Measurements from ENCODE around the gene PRMT6.

PRMT6 gene

GRCh38 chr1:107095647-107096046 lies 39.2 kb downstream of the PRMT6 start:
- TF ChIP-seq CTCF (IDR thresholded peaks at IDR 0.05; ENCODE audit: control extremely low read depth, extremely low read depth, low read depth, missing control alignments) = no peak
- CTCF ChIA-PET = interaction anchor here (1.0 kb wide), 1 partner anchor 47 kb away, joined by 3 read pairs; no protein-coding TSS in a partner anchor
- POLR2A ChIA-PET = no interaction called here
- no peak for DNase-seq (ENCODE audit: extremely low spot score)

- DNase-seq (ENCODE audit: extremely low spot score) = no peak
- CTCF ChIA-PET = no interaction called here
- POLR2A ChIA-PET = no interaction called here
- TF ChIP-seq CTCF (IDR thresholded peaks at IDR 0.05; ENCODE audit: control extremely low read depth, extremely low read depth, low read depth, missing control alignments) = no peak
These were observed 40.2 kb downstream of the PRMT6 start for GRCh38 chr1:107096690-107097089.

- TF ChIP-seq CTCF (IDR thresholded peaks at IDR 0.05; ENCODE audit: control extremely low read depth, extremely low read depth, low read depth, missing control alignments) = no peak
- ChIA-PET POLR2A (interaction anchor here (0.7 kb wide), 1 partner anchor 67 kb away, joined by 4 read pairs; no protein-coding TSS in a partner anchor), CTCF (interaction anchor here (1.0 to 1.2 kb wide), 2 partner anchors 9 kb away, joined by 5 read pairs; no protein-coding TSS in a partner anchor)
- no peak for DNase-seq (ENCODE audit: extremely low spot score)
These were observed 42.5 kb downstream of the PRMT6 start for GRCh38 chr1:107098961-107099360.

GRCh38 chr1:107100331-107100984 lies 44.0 kb downstream of the PRMT6 start:
- TF ChIP-seq CTCF (IDR thresholded peaks at IDR 0.05; ENCODE audit: control extremely low read depth, extremely low read depth, low read depth, missing control alignments) = no peak
- ChIA-PET POLR2A (no interaction called here), CTCF (interaction anchor here (1.3 to 2.3 kb wide), 2 partner anchors 10 to 53 kb away, joined by 4 to 6 read pairs; no protein-coding TSS in a partner anchor)
- no peak for DNase-seq (ENCODE audit: extremely low spot score)

- CTCF ChIA-PET = interaction anchor here (1.0 kb wide), 1 partner anchor 16 kb away, joined by 3 read pairs; no protein-coding TSS in a partner anchor
- no peak for TF ChIP-seq CTCF (IDR thresholded peaks at IDR 0.05; ENCODE audit: control extremely low read depth, extremely low read depth, low read depth, missing control alignments)
- POLR2A ChIA-PET = no interaction called here
- DNase-seq (ENCODE audit: extremely low spot score) = peak; percentile 11
These were observed 49.4 kb downstream of the PRMT6 start for GRCh38 chr1:107105914-107106313.

Data from GM10248 (cell line).